ENCODE data around the gene CPE.
A peak's percentile ranks its signal among the peaks of the same experiment; 100 is the strongest.

Gene CPE

GRCh38 chr4:165437691-165438090 lies 58.9 kb downstream of the CPE start:
- no peak for DNase-seq (ENCODE audit: low read depth)
- no peak for TF ChIP-seq CTCF (IDR thresholded peaks at IDR 0.05; ENCODE audit: low read length, missing control alignments)
- H3K4me3 ChIP-seq (replicated peaks; ENCODE audit: low read depth, low read length): no peak overlapping the region

GRCh38 chr4:165439344-165439743 lies 60.5 kb downstream of the CPE start:
- no peak overlapping the region for H3K4me3 ChIP-seq (replicated peaks; ENCODE audit: low read depth, low read length)
- no peak for DNase-seq (ENCODE audit: low read depth)
- no peak for TF ChIP-seq CTCF (IDR thresholded peaks at IDR 0.05; ENCODE audit: low read length, missing control alignments)

GRCh38 chr4:165439981-165440380 lies 61.2 kb downstream of the CPE start:
- no peak overlapping the region for H3K4me3 ChIP-seq (replicated peaks; ENCODE audit: low read depth, low read length)
- DNase-seq (ENCODE audit: low read depth): no peak
- no peak for TF ChIP-seq CTCF (IDR thresholded peaks at IDR 0.05; ENCODE audit: low read length, missing control alignments)

- peak; percentile 78 for DNase-seq (ENCODE audit: low read depth)
- H3K4me3 ChIP-seq (replicated peaks; ENCODE audit: low read depth, low read length): no peak overlapping the region
- no peak for TF ChIP-seq CTCF (IDR thresholded peaks at IDR 0.05; ENCODE audit: low read length, missing control alignments)
Measured at GRCh38 chr4:165440415-165441158, 61.8 kb downstream of the CPE start.

GRCh38 chr4:165443276-165443675 lies 64.5 kb downstream of the CPE start:
- DNase-seq (ENCODE audit: low read depth): no peak
- H3K4me3 ChIP-seq (replicated peaks; ENCODE audit: low read depth, low read length): no peak overlapping the region
- TF ChIP-seq CTCF (IDR thresholded peaks at IDR 0.05; ENCODE audit: low read length, missing control alignments): no peak

- no peak for DNase-seq (ENCODE audit: low read depth)
- H3K4me3 ChIP-seq (replicated peaks; ENCODE audit: low read depth, low read length): no peak overlapping the region
- no peak for TF ChIP-seq CTCF (IDR thresholded peaks at IDR 0.05; ENCODE audit: low read length, missing control alignments)
Measured at GRCh38 chr4:165448700-165449099, 69.9 kb downstream of the CPE start.

- DNase-seq (ENCODE audit: low read depth): no peak
- TF ChIP-seq CTCF (IDR thresholded peaks at IDR 0.05; ENCODE audit: low read length, missing control alignments): no peak
- no peak overlapping the region for H3K4me3 ChIP-seq (replicated peaks; ENCODE audit: low read depth, low read length)
Measured at GRCh38 chr4:165449333-165449732, 70.5 kb downstream of the CPE start.
